NCI-H510A treated with DMSO at 0.1 percent for 48 hours (cell line): Measurements from ENCODE around the gene FGF7.
"Not testable (repeated sequence)": the region's sequence is repeated elsewhere in the genome, so short reads cannot be mapped to it uniquely, and the experiment has no call there.

ENCODE experiments used
- DNase-seq: peaks from one replicate; lab custom pipeline; 2025; lab: John Stamatoyannopoulos, UW

The FGF7 gene

GRCh38 chr15:49438962-49439631 is 16.1 kb downstream of the FGF7 start:
- DNase-seq, result no peak

DNA sequence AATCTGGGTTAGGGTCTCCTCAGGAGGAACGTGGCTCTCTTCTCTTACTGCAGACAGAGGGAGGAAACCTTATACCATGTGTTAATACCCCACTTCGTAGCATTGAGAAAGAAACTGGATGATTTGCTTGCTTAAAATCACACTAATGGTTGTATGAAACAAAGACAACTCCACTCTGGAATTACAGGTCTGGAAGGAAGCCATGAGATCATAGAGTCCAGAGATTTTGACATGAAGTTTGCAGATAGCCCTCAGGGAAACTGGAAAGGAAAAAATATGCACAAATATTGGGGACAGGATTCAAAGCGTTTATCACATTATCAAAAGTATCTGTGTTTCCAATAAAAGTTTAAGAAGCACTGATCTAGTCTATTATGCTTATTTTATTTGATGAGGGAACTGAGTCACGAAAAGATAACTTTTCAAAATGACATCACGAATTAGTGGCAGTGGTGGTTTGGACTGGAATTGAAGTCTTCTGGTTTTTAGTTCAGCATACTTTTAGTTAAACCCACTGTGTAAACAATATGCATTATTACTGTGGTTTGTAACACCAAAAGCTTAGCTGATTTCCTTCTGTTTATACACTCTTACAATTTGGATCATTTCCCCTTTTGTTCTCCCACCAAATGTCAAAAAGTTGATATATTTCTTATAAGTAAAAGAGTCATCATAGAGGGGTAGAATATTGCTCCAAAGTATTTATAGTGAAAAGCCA is 16.8 kb downstream of the FGF7 start:
- no peak for DNase-seq

DNA sequence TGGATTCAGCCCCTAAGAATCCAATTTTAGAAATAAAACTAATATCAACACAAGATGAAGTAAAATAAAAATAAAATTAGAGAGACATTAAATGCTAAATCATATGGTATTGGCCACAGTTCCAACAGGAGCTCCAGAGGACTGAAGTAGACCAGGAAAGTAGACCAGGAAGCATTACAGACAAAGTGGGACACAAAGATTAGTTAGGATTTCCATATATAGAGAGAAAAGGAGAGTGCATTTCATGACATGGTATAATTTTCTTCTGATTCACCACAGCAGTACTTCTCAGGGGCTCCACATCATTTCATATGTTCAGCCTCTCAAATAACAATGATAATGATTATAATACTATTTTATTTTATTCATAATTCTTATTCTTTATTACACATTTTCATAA is 18.3 kb downstream of the FGF7 start:
- DNase-seq, result no peak

GRCh38 chr15:49441816-49442215 is 18.8 kb downstream of the FGF7 start:
- no peak for DNase-seq

- no peak for DNase-seq
These were observed 29.6 kb downstream of the FGF7 start for GRCh38 chr15:49452595-49452994.

DNA sequence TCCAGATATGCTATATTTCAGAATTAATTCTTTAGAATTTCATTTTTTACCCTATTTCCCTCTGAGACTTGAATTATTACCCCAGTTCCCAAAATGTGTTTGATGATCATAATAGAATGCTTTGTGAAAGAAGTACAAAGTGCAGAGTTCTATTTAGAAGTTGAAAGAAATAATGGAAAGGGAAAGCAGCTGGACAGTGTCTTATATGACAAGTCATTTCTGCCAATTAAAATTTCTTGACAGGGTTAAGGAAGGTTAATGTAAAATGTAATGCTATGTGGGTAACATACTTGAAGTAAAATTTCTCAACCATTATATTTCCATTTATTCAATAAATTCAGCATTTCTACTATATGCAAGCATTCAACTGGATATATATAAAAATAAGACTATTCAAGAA is 33.1 kb downstream of the FGF7 start:
- no peak for DNase-seq

GRCh38 chr15:49458145-49458544 is 35.1 kb downstream of the FGF7 start:
- no peak for DNase-seq

DNA sequence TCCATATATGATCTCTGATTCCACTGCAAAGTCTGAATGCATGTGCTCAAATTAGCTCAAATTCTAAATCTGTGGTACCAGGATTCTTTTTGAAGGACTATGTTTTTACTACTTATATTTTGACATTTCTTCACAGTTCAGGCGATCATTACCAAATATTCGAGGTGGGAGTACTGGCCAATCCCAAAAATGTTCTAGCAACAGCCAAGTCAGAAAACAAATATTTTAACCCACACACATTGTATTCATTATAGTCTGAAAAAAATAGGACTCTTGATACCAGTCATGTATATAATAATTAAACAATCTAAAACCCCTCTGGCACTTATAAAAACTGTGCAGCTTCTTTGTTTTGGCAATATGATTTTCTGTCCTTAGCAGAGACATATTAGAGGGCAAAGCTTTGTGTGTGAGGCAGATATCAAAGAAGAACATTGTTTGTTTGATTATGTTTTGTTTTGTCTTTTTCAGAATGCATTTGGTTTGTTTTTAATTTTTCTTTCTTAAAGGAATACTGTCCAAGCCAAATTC is 37.4 kb downstream of the FGF7 start:
- no peak for DNase-seq

GRCh38 chr15:49462232-49462844 is 39.3 kb downstream of the FGF7 start:
- no peak for DNase-seq

- no peak for DNase-seq
These were observed 41.5 kb downstream of the FGF7 start for GRCh38 chr15:49464522-49464921.

GRCh38 chr15:49466119-49466518 is 43.1 kb downstream of the FGF7 start:
- no peak for DNase-seq

DNA sequence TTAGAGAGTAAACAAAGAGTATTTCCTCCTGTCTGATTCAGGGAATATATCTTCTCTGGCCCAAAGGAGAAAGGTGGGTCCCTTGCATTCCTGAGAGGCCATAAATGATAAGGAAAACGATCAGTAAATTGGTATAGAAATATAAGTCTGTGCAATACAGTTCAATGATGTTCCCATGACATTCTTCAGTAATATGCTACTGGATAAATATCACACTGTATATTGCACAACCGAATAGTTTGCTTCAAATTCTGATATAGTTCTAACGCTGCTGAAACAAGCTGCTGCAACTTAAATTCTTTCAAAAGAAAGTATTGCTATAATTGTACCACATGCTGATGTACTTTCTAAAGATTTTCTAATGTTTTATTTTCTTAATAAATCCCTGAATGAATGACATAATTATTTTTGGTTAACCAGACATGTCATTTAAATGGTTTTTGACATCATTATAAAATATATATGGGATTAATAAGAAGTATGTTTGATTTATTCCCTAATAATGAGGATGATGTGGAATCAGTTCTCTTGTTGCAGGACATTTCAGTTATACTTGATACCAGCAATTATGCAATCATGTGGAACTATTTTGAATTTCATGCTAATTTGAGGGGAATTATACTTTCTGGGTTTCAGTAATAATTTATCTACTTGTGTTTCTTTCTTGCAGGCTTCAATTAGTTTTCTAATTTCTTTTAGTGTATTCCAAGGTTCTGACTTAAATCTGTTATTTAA is 44.9 kb downstream of the FGF7 start:
- no peak for DNase-seq

- DNase-seq, result no peak
These were observed 45.4 kb downstream of the FGF7 start for GRCh38 chr15:49468481-49468839.

DNA sequence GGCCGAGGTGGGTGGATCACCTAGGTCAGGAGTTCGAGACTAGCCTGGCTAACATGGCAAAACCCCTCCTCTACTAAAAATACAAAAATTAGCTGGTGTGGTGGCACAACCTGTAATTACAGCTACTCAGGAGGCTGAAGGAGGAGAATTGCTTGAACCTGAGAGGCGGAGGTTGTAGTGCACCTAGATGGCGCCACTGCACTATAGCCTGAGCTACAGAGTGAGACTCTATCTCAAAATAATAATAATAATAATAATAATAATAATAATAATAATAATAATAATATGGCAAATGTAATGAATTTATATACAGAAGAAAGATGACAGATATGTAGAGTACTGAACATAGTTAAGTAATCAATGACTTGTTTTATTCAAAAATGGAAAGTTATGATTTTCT is 48.2 kb downstream of the FGF7 start:
- DNase-seq, result not testable (repeated sequence)

DNA sequence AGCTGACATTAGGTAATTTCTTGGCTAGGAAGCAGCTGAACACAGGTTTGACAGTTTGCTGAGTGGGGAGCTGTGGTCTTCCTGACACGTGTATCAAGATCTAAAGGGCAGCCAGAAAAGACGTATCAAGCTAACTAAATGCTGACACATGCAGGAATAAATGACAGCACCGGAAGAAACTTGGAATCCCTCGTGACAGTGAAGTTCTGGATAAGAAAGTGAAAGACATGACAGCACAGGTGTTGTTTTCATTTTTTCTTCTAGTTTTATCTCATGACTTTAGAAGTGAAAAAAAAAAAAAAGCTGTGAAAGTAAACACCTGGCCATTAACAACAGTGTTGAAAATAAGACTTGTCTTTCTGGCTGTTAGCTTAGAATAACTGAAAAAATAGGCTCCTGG is 48.7 kb downstream of the FGF7 start:
- DNase-seq, result no peak

DNA sequence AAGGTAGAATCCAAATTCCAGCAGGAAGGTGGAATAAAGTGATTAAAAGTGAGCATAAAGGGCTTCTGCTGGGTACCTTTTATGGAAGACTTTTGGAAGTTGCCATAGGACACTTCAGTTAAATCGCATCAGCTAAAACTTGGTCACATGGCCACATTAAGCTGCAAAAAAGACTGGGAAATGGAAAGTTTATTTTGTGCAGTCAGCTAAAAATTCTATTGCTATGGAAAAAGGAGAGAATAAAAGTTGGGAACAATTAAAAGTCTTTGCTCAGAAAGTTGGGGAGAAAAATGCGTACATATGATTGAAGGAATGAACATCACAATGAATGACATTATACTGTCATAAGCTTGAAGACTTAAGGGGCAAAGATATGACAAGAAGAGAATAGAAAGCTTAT is 49.3 kb downstream of the FGF7 start:
- DNase-seq, result no peak

DNA sequence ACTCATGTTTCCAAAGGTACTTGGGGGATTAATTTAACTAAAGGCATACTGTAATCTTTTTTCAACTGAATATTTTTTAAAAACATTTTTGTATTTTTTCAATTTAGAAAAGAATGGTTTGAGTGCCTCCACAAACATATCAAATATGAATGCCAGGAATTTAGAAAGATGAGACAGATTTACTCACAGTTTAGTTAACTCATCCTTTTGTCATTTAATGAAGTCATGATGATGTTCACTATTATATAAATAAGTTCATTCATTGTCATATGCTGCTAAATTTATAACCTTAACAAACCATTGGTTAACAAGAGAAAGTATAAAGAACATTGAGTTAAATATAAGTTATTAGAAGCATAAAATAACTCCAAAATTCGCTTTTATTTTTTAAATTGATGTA is 50.0 kb downstream of the FGF7 start:
- no peak for DNase-seq

DNA sequence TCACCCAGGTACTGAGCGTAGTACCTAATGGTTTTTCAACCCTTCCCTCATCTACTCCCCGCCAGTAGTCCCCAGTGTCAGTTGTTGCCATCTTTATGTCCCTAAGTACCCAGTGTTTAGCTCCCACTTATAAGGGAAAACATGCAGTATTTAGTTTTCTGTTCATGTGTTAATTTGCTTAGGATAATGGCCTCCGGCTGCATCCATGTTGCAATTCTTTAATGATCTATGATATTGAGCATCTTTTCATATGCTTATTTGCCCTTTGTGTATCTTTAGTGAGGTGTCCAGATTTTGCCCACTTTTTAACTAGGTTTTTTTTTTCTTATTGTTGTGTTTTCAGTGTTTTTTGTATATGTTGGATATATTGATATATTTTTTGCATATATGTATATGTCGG is 55.0 kb downstream of the FGF7 start:
- DNase-seq, result not testable (repeated sequence)

- DNase-seq, result not testable (repeated sequence)
These were observed 55.9 kb downstream of the FGF7 start for GRCh38 chr15:49478982-49479381.

GRCh38 chr15:49485401-49485800 is 62.4 kb downstream of the FGF7 start:
- DNase-seq, result not testable (repeated sequence)

DNA sequence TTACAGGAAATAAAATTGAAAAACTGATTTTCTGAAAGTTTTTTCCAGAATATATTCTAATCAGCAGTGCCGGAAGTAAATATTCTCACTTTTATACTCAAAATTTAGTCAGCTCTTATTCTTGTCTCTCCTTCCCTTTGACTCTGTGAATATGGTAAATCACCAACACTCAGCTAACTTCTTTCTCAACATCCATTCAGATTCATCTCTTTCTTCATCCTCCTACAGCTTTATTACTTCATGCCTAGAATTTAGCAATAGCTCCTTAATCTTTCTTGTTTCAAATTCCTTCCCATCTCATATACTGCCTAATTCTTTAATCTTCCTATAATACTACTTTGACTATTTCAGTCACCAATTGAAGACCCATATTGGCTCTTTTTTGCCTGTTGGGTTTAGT is 67.9 kb downstream of the FGF7 start:
- no peak for DNase-seq

DNA sequence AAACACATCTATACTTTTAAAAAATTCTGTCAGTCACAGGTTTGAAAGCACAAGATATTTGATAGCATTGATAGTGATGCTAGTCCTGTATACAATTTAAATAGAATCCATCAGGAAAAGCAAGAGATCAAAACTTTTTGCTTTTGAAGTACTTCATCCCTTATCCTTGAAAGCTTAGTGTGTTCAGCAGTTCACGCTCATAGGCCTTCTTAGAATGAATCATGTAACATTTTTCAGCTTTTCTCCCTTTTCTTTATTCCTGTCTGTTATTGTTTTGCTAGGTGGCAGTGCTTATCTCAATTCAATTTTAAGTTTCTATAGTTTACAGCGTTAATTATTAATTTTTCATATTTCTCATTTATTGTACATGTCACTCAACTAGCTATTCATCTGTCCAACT is 69.1 kb downstream of the FGF7 start:
- DNase-seq, result no peak

DNA sequence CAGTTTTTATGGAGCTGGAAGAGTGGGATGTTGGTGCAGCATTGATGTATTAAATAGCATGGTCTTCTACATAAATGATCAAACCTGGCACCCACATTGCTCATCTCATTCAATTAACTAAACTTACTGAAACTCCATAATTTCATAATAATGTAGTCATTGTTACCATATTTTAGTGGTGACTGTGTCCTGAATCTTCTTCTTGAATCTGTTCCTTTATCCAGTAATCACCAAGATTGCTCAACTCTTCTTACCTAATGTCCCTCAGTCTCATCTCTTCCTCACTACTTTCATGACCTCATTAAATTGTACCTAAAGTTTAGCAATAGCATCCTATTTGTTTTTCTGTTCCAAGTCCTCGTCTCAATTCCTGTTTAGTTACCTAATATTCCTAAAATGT is 69.8 kb downstream of the FGF7 start:
- no peak for DNase-seq
